ENCODE results near the gene MAP3K15. TPM values are rescaled to one million over a fixed set of nuclear protein-coding genes. Genes with fewer than 3 reads are reported as not detected.

Gene MAP3K15
- total and polyA plus RNA-seq, 2 of the 13 experiments (the other 11 are each of a cell fraction or from before 2014, with no cell fraction given) = 3.9 to 6.4 TPM

Small RNAs within 50 kb of the gene (small RNA-seq; reads per million reads assigned to genes)
- 0 reads per million in 3 experiments for gene RF00019 (ENCODE audit: insufficient read depth in 2 of 3, insufficient read length in 3 of 3, low read depth in 2 of 3, low replicate concordance in 1 of 3)

Other genes with a start within 250 kb of the MAP3K15 start
- gene PDHA1, start 171.6 kb downstream of the MAP3K15 start, total RNA-seq (2016; rRNA removed; fragmentation: Illumina TruSeq; extraction: Trizol) = 249 and 277 TPM in 2 replicates
- gene PDHA1, start 171.6 kb downstream of the MAP3K15 start, polyA plus RNA-seq (2011; rRNA removed) = 139 and 177 TPM in 2 replicates